D721Med (cell line): ENCODE results near the gene SERHL2.
"Not testable (repeated sequence)": the region's sequence is repeated elsewhere in the genome, so short reads cannot be mapped to it uniquely, and the experiment has no call there.

ENCODE experiments used
- DNase-seq: peaks from one replicate; pipeline ENCODE4 v3.0.0; 2011; ENCODE audit warnings: low spot score; ENCODE audit not compliant: insufficient read length
- FAIRE-seq: peaks from 2 replicates; lab custom pipeline; 2011; peaks lifted over from hg19 to GRCh38; lab: Jason Lieb, UNC
- CTCF ChIP-seq: IDR thresholded peaks from 2 replicates; pipeline ENCODE4 v1.5.1; 2012; ENCODE audit warnings: mild to moderate bottlenecking, control low read depth; ENCODE audit not compliant: insufficient read depth; ENCODE audit errors: missing control alignments

SERHL2 gene

GRCh38 chr22:42515896-42516295, 37.9 kb upstream of the SERHL2 start:
- TF ChIP-seq CTCF = no peak
- FAIRE-seq (no peak), DNase-seq (no peak)

GRCh38 chr22:42517103-42517502, 36.7 kb upstream of the SERHL2 start:
- not testable (repeated sequence) for FAIRE-seq, DNase-seq

GRCh38 chr22:42518638-42519524, 34.9 kb upstream of the SERHL2 start:
- not testable (repeated sequence) for FAIRE-seq

GRCh38 chr22:42519525-42520401, 34.0 kb upstream of the SERHL2 start, which contains the start of gene RRP7A:
Gene RRP7A (minus strand): TSS chr22:42519796. CDS start chr22:42519786, 10 bp downstream.
- TF ChIP-seq CTCF = no peak
- no peak for FAIRE-seq

More at GRCh38 chr22:42518638-42519524, 34.9 kb upstream of the SERHL2 start:
- DNase-seq = not testable (repeated sequence)

GRCh38 chr22:42521228-42521546, 32.6 kb upstream of the SERHL2 start:
- FAIRE-seq (no peak), DNase-seq (no peak)
- TF ChIP-seq CTCF = no peak

More at GRCh38 chr22:42519525-42520401, 34.0 kb upstream of the SERHL2 start, which contains the start of gene RRP7A:
- DNase-seq = peak; percentile 36

- FAIRE-seq (no peak), DNase-seq (no peak)
- TF ChIP-seq CTCF = no peak
Measured at GRCh38 chr22:42522546-42522945, 31.2 kb upstream of the SERHL2 start.

- TF ChIP-seq CTCF = no peak
- DNase-seq = no peak
- FAIRE-seq = no peak
Measured at GRCh38 chr22:42528591-42529307, 25.0 kb upstream of the SERHL2 start.

GRCh38 chr22:42529435-42529834, 24.3 kb upstream of the SERHL2 start:
- DNase-seq, FAIRE-seq: not testable (repeated sequence)

- not testable (repeated sequence) for DNase-seq, FAIRE-seq
Measured at GRCh38 chr22:42531401-42532084, 22.2 kb upstream of the SERHL2 start.
